ENCODE results near the gene SSPN.

The SSPN gene

DNA sequence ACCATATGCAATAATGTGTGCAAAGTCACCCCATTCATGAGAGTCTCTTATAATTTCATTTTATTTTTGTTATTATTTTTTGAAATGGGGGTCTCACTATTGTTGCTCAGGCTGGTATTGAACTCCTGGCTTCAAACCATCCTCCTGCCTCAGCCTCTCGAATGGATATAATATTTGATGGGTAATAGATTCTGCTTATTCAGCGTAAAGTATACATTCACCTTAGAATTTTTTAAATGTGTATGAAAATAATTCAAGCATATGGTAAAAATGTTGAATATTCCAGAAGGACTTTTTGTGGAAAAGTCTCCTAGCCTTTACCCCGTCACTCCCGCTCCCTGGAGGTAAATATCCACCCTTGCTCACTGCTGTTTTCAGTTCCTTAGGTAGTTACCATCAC lies 23.4 kb upstream of the SSPN start:
- H3K4me3 ChIP-seq (ENCODE audit: low read depth, low read length): no peak overlapping the region
- in situ Hi-C loops (cut with HindIII; ENCODE audit: low sequenced_read_pairs): no loop called here
- TF ChIP-seq, protein P1, sequence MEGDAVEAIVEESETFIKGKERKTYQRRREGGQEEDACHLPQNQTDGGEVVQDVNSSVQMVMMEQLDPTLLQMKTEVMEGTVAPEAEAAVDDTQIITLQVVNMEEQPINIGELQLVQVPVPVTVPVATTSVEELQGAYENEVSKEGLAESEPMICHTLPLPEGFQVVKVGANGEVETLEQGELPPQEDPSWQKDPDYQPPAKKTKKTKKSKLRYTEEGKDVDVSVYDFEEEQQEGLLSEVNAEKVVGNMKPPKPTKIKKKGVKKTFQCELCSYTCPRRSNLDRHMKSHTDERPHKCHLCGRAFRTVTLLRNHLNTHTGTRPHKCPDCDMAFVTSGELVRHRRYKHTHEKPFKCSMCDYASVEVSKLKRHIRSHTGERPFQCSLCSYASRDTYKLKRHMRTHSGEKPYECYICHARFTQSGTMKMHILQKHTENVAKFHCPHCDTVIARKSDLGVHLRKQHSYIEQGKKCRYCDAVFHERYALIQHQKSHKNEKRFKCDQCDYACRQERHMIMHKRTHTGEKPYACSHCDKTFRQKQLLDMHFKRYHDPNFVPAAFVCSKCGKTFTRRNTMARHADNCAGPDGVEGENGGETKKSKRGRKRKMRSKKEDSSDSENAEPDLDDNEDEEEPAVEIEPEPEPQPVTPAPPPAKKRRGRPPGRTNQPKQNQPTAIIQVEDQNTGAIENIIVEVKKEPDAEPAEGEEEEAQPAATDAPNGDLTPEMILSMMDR (IDR thresholded peaks at IDR 0.05; ENCODE audit: low read depth, low read length, missing control alignments): no peak
- no peak for DNase-seq (ENCODE audit: low read depth)

DNA sequence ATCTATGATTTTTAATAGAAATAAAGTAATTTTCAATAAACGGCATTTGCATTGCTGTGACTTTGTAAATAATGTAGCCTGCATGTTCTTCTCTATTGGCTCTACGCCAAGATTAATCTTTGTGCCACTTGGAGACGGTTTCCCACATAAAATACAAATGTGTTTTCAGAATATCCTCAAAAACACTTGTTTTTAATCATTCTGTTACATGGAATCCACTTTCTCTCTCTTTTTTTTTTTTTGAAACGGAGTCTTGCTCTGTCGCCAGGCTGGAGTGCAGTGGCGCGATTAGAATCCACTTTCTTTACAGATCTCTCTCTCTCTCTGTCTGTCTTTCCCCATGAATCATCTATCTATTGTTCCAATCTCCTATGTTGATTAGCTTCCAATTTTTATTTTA lies 22.8 kb upstream of the SSPN start:
- TF ChIP-seq, protein P1 (IDR thresholded peaks at IDR 0.05; ENCODE audit: low read depth, low read length, missing control alignments): no peak
- DNase-seq (ENCODE audit: low read depth): no peak
- no peak overlapping the region for H3K4me3 ChIP-seq (ENCODE audit: low read depth, low read length)
- in situ Hi-C loops (cut with HindIII; ENCODE audit: low sequenced_read_pairs): no loop called here

DNA sequence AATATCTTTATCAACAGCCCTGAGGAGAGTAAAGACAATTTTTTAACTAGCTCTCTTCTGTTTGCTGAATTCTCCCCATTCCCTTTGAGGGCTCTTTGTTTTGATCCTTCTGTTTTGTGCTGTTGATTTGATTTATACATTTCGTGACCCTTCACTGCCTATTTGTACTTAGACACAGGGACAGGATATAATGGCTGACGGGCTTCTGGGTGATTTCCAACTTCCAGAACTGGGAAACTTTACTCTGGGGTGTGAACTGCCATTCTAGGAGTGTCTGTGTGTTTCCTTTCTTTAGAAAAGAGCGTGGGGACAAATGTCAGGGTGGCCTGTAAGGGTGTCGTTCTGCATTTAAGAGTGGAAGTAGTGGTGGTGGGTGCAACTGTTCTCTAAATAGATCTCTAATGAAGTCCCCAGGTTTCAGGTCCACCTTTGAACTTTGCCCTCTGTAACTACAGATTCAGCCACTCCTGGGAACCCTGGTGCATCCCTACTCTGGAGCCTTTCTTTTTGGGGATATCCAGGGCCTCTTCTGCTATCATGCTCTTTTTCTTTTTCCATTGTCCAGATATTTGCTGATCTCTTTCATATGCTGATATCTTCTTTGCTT lies 22.3 kb upstream of the SSPN start:
- TF ChIP-seq, protein P1 (IDR thresholded peaks at IDR 0.05; ENCODE audit: low read depth, low read length, missing control alignments): no peak
- H3K4me3 ChIP-seq (ENCODE audit: low read depth, low read length): no peak overlapping the region
- in situ Hi-C loops (cut with HindIII; ENCODE audit: low sequenced_read_pairs): no loop called here
- DNase-seq (ENCODE audit: low read depth): no peak

DNA sequence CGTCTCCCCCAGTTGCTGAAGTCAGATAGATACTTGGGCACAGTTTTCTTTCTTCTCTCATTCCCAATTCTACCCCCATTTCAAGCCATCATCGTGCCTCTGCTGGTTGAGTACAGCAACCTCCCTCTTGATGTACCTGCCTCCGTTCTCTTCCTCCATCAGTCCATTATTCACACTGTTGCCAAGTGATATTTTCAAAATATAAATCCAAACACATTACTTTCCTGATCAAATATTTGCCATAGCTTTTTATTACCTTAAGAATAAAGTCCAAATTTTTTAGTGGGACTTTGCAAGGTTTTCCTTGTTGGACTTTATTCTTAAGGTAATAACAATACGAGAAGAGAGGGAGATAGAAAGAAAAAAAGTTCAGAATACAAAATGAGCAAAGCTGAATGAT lies 18.6 kb upstream of the SSPN start:
- no peak overlapping the region for H3K4me3 ChIP-seq (ENCODE audit: low read depth, low read length)
- DNase-seq (ENCODE audit: low read depth): no peak
- TF ChIP-seq, protein P1 (IDR thresholded peaks at IDR 0.05; ENCODE audit: low read depth, low read length, missing control alignments): no peak
- in situ Hi-C loops (cut with HindIII; ENCODE audit: low sequenced_read_pairs): no loop called here

DNA sequence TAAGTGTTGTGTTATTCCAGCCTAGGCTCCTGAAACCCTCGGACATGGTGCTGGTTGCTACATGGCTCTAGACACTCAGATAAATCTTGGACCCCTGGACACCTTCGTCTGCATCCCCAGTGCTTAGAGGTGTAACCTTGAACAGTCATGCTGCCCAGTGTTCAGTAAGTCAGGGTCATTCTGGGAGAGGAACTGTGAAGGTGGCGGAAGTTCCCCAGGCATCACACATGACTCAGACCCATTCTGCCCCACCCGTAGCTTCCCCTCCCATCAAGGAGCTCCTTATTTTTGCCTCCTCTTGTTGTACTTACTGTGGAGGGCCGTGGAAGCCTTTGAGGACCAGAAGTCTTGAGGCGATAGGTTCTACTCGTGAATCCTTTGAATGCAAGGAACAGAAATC lies 18.1 kb upstream of the SSPN start:
- DNase-seq (ENCODE audit: low read depth): no peak
- TF ChIP-seq, protein P1 (IDR thresholded peaks at IDR 0.05; ENCODE audit: low read depth, low read length, missing control alignments): no peak
- in situ Hi-C loops (cut with HindIII; ENCODE audit: low sequenced_read_pairs): no loop called here
- H3K4me3 ChIP-seq (ENCODE audit: low read depth, low read length): no peak overlapping the region

DNA sequence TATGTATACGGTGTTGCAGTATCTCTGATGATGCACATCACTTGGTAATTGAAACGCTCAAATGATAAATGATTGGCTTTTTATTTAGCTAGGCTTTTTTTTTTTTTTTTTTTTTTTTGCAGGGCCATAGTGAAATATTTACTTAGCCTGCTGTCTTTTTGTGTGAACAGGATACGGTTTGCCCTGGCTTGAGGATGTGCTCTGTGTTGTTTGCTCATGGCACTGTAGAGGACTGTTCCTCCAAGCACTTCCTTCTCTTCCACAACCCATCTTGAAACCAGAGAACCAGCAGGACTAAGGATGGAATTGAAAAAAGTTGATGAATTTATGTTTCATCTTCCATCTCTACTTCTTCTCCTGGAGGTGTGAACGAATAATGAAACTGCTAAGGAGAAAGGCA lies 15.5 kb upstream of the SSPN start:
- DNase-seq (ENCODE audit: low read depth): no peak
- in situ Hi-C loops (cut with HindIII; ENCODE audit: low sequenced_read_pairs): no loop called here
- no peak overlapping the region for H3K4me3 ChIP-seq (ENCODE audit: low read depth, low read length)
- TF ChIP-seq, protein P1 (IDR thresholded peaks at IDR 0.05; ENCODE audit: low read depth, low read length, missing control alignments): no peak

Measured in astrocyte of the cerebellum (primary cell).